Natural killer cell (primary cell): ENCODE data around the gene PAN3. TPM values are rescaled to one million over a fixed set of nuclear protein-coding genes. Genes with fewer than 3 reads are reported as not detected.

Experiments
- ATAC-seq, 3 donors: fragments of 150-1000 bp in 2 of 3; fragments of 200-7000 bp in 1 of 3; cut with Tn5 transposase; 1 replicate in 1 of 3; 2 replicates in 2 of 3; pipeline ENCODE4 v1.10.0; 2021; ENCODE audit warnings: mild to moderate bottlenecking in 2 of 3, moderate library complexity in 2 of 3
- DNase-seq, 2 donors: peaks; one replicate each; pipeline versions ENCODE4 v3.0.0 to v3.0.0-alpha.2; 2013 to 2021; ENCODE audit warnings: mixed read lengths in 1 of 2
- H3K27ac ChIP-seq: one replicate; pipeline ENCODE4 v1.5.1; 2013; ENCODE audit warnings: mild to moderate bottlenecking, low read length
- H3K27me3 ChIP-seq: one replicate; pipeline ENCODE4 v1.6.1; 2013; ENCODE audit warnings: low read length; ENCODE audit not compliant: control insufficient read depth, insufficient read depth
- H3K36me3 ChIP-seq: one replicate; pipeline ENCODE4 v1.6.1; 2013; ENCODE audit warnings: low read length; ENCODE audit not compliant: control insufficient read depth, insufficient read depth
- H3K4me1 ChIP-seq: one replicate; pipeline ENCODE4 v1.6.1; 2013; ENCODE audit warnings: low read length; ENCODE audit not compliant: control insufficient read depth, insufficient read depth
- H3K4me3 ChIP-seq: one replicate; pipeline ENCODE4 v1.5.1; 2013; ENCODE audit warnings: low read length
- H3K9me3 ChIP-seq: one replicate; pipeline ENCODE4 v1.6.1; 2013; ENCODE audit warnings: low read length; ENCODE audit not compliant: control insufficient read depth, insufficient read depth
- H3K27ac Mint-ChIP-seq, 2 donors: one replicate each; pipeline ENCODE4 v1.8.0; 2022; ENCODE audit warnings: mild to moderate bottlenecking in 2 of 2, mixed read lengths in 2 of 2, moderate library complexity in 1 of 2
- H3K27me3 Mint-ChIP-seq, 2 donors: one replicate each; pipeline ENCODE4 v1.8.0; 2022; ENCODE audit warnings: low read depth in 2 of 2, mixed read lengths in 2 of 2
- H3K36me3 Mint-ChIP-seq: one replicate; pipeline ENCODE4 v1.8.0; 2022; ENCODE audit warnings: mixed read lengths
- H3K4me1 Mint-ChIP-seq, 2 donors: one replicate each; pipeline ENCODE4 v1.8.0; 2022; ENCODE audit warnings: mixed read lengths in 2 of 2
- H3K4me3 Mint-ChIP-seq: one replicate; pipeline ENCODE4 v1.8.0; 2022; ENCODE audit warnings: mild to moderate bottlenecking, moderate library complexity, mixed read lengths
- H3K9me3 Mint-ChIP-seq, 2 donors: one replicate each; pipeline ENCODE4 v1.8.0; 2022; ENCODE audit warnings: mixed read lengths in 2 of 2
- WGBS: methylation state at CpG from one replicate; pipeline ENCODE4 v1.1.7; 2013; ENCODE audit warnings: missing lambda C conversion rate; ENCODE audit not compliant: insufficient coverage; 5-methylcytosine and 5-hydroxymethylcytosine counted together
- intact Hi-C: fragments of 100-400 bp; cut with micrococcal nuclease; formaldehyde crosslinking; loops from one replicate; pipeline ENCODE4 v1.14.2; 2022
- total RNA-seq, 4 donors: library from RNA; stranded (reverse); fragments of 120-200 nt in 1 of 4; gene quantifications; one replicate each; pipeline versions ENCODE4 v1.2.3 to v1.2.4, GENCODE V29; 2013 to 2022
- TF ChIP-seq, protein P1 (sequence below): fragments of 200-600 bp; IDR thresholded peaks from one replicate; pipeline ENCODE4 v1.8.0; 2022; ENCODE audit warnings: antibody characterized with exemption

Gene PAN3
- total RNA-seq, 3 donors from 2014 or later (not counting 1 experiment from before 2014, with no cell fraction given): 80.0 to 94.2 (median 91.7) TPM

DNA sequence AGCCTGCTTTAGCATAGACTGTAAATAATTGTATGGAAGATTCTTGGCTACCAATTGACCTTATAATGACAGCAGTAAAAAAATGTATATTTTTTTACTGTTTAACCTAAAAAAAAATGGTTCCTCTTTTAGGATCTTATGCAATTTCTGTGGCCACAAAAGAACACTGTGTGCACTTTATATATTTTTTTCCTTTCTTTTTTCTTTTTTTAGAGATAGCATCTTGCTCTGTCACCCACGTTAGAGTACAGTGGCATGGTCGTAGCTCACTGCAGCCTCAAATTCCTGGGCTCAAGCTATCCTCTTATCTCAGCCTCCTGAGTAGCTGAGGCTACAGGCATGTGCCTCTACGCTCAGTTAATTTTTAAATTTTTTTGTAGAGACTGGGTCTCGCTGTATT, 44.0 kb upstream of the PAN3 start:
- no peaks in the 10 kb centered on the region for H3K36me3 Mint-ChIP-seq
- peak in 1 of 3 donors; percentile 55 for ATAC-seq
- TF ChIP-seq, protein P1, sequence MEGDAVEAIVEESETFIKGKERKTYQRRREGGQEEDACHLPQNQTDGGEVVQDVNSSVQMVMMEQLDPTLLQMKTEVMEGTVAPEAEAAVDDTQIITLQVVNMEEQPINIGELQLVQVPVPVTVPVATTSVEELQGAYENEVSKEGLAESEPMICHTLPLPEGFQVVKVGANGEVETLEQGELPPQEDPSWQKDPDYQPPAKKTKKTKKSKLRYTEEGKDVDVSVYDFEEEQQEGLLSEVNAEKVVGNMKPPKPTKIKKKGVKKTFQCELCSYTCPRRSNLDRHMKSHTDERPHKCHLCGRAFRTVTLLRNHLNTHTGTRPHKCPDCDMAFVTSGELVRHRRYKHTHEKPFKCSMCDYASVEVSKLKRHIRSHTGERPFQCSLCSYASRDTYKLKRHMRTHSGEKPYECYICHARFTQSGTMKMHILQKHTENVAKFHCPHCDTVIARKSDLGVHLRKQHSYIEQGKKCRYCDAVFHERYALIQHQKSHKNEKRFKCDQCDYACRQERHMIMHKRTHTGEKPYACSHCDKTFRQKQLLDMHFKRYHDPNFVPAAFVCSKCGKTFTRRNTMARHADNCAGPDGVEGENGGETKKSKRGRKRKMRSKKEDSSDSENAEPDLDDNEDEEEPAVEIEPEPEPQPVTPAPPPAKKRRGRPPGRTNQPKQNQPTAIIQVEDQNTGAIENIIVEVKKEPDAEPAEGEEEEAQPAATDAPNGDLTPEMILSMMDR: no peak
- no peaks in the 10 kb centered on the region for H3K9me3 Mint-ChIP-seq
- H3K27me3 ChIP-seq: peaks cover 19% of the 10 kb centered on the region
- intact Hi-C loops: no loop called here
- H3K27ac Mint-ChIP-seq: no peak overlapping the region
- no peak overlapping the region for H3K4me3 Mint-ChIP-seq
- H3K36me3 ChIP-seq: no peaks in the 10 kb centered on the region
- no peaks in the 10 kb centered on the region for H3K4me1 ChIP-seq
- peaks cover 31 to 47% of the 10 kb centered on the region in 2 donors for H3K27me3 Mint-ChIP-seq
- H3K9me3 ChIP-seq: no peaks in the 10 kb centered on the region
- DNase-seq: no peak
- WGBS: 44% methylated on average over 4 of the region's 4 CpGs
- H3K4me3 ChIP-seq: no peak overlapping the region
- no peak overlapping the region for H3K27ac ChIP-seq
- no peaks in the 10 kb centered on the region for H3K4me1 Mint-ChIP-seq

DNA sequence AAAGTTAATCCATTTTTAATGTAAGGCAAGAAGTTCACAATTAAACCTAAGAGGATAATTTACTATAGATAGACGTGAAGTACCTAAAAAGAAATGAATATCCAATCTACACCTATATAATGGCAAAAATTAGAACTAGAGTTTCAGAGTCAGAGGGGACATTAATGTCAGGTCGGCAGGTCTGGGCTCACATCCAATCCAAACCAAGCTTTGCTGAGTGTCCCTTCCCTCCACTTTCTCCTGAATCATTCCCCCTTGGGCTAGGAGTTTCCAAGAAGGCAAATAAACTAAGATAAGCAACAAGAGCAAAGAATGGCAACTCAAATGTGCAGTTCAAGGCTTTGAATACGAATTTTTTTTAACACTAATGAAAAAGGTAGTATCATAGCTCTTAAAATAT, 40.8 kb upstream of the PAN3 start:
- Histone ChIP-seq H3K4me3 (no peak overlapping the region), H3K36me3 (no peaks in the 10 kb centered on the region), H3K4me1 (peaks cover 10% of the 10 kb centered on the region), H3K27me3 (peaks cover 31% of the 10 kb centered on the region), H3K9me3 (no peaks in the 10 kb centered on the region), H3K27ac (no peak overlapping the region)
- DNase-seq (no peak), ATAC-seq (no peak)
- Mint-ChIP-seq H3K27me3 (peaks cover 46 to 63% of the 10 kb centered on the region in 2 donors), H3K4me3 (no peak overlapping the region), H3K9me3 (no peaks in the 10 kb centered on the region), H3K4me1 (peaks cover 0 to 8% of the 10 kb centered on the region in 2 donors), H3K36me3 (no peaks in the 10 kb centered on the region), H3K27ac (no peak overlapping the region)
- 18% methylated on average over 1 of the region's 3 CpGs for WGBS
- TF ChIP-seq, protein P1: no peak
- intact Hi-C loops: no loop called here

DNA sequence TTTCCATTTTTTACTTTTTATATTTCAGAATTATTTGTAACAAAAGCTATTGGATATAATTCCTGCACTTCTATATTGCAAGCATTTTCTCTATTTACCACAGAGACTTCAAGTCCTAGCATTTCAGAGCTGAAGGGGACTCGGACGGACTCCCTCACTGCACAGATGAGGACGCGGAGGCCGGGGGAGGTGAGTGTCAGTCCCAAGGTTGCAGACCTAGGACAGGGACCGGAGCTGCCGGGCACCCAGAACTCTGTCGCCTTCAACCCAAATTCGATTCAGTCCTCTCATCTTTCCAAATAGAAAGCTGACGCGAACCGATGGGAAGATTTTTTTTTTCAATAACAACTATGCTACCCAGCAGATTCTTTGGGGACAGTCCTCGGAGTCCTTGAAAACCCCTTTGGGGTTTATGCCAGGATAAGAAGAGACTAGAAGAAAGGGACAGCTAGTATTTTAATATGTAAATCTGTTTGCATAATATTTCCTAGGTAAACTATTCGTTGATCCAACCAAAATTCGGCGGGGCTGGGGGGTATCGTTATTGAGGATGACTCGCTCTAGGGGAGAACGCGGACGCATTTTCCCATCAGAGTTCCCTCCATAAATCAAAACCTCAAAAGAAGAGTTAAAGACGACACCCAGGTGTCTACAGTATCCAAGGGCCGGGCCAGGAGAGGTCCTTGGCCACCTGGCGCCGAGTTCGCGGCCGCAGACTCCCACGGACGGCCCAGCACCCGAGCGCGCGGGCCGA, 38.8 kb upstream of the PAN3 start:
- peaks cover 0 to 8% of the 10 kb centered on the region in 2 donors for H3K4me1 Mint-ChIP-seq
- no peak overlapping the region for H3K27ac ChIP-seq
- DNase-seq (no peak), ATAC-seq (no peak)
- peaks cover 10% of the 10 kb centered on the region for H3K4me1 ChIP-seq
- H3K27me3 Mint-ChIP-seq: peaks cover 42 to 61% of the 10 kb centered on the region in 2 donors
- intact Hi-C loops: no loop called here
- no peaks in the 10 kb centered on the region for H3K9me3 Mint-ChIP-seq
- WGBS: 5% methylated on average over 34 of the region's 35 CpGs
- TF ChIP-seq, protein P1: no peak
- no peaks in the 10 kb centered on the region for H3K9me3 ChIP-seq
- H3K4me3 ChIP-seq: no peak overlapping the region
- H3K27ac Mint-ChIP-seq: no peak overlapping the region
- no peaks in the 10 kb centered on the region for H3K36me3 Mint-ChIP-seq
- peak overlapping the region; percentile 85 for H3K4me3 Mint-ChIP-seq
- H3K27me3 ChIP-seq: peaks cover 29% of the 10 kb centered on the region
- H3K36me3 ChIP-seq: no peaks in the 10 kb centered on the region
